Activated CD4-positive, alpha-beta T cell treated with anti-CD3 and anti-CD28 coated beads for 4 hours (primary cell): ENCODE data around the gene ACADVL.
"Not testable (repeated sequence)": the region's sequence is repeated elsewhere in the genome, so short reads cannot be mapped to it uniquely, and the experiment has no call there.

Experiments
- DNase-seq, 2 donors: peaks; one replicate each; pipeline ENCODE4 v3.0.0-alpha.2; 2020

ACADVL gene

GRCh38 chr17:7219812-7220592, at the start of gene ACADVL, which contains the start of gene DLG4:
Gene ACADVL (plus strand): TSS chr17:7219938. CDS start chr17:7219985, 47 bp downstream.
Gene DLG4 (minus strand): TSS chr17:7219836.
- peak; percentile 72 to 78 for DNase-seq

DNA sequence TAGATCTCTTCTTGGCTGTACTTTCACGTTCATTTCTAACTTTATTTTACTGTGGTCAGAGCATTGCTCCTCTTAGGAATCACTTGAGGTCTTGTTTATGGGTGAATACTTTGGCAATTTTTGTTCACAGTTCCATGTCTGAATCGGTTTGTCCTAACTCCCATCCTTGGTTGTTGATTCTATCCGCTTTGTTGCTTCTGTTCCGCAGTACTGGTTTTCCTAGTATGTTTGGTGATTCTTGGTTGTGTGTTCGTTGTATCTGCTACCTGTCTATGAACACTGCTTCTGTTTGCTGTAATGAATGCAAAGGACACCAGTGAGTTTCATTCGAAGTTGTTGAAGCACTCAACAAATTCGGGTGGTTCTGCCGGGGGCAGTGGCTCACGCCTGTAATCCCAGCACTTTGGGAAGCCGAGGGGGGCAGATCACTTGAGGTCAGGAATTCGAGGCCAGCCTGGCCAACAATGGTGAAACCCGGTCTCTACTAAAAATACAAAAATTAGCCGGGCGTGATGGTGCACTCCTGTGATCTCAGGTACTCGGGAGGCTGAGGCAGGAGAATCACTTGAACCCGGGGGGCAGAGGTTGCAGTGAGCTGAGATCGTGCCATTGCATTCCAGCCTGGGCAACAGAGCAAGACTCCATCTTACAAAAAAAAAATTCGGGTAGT, 47.1 kb upstream of the ACADVL start:
- not testable (repeated sequence) for DNase-seq

DNA sequence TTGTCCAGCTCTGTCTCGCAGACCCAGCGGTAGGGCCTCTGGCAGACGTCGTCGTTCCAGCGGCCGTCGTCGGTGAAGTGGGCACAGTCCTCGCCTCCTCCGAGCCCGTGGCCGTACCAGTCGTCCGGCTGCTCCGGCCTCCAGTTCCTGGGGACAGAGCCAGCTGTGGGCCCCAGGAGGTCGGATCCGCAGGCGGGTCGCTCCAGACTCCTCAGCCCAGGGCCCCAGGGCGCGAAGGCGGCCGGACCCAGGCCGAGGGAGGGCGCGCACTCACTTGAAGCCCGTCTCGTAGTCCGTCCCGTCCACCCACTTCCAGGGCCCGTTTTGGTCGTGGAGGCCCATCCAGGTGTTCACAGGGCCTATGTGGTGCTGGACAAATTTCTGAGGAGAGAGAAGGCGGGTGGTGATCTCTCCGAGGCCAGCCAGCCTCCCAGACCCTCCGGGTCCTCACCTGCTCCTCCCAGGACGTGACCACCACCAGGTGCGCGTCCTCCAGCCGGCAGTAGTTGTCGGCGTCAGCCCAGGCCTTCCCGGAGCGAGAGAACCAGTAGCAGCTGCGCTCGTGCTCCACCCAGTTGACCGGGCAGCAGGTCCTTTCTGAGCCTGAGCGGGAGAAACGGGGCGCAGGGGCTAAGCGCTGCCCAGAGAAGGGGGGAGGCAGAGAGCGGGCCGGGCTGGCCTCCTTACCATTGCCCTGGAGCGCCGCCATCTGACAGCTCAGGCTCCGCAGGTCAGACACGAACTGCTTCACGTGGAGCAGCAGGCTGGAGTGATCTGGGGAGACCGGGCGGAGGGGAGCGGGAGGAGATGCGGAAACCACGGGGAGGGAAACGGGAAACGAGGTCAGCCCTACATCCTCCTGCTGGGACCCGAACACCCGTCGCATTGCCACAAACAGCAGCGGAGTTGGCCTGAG, 45.8 kb upstream of the ACADVL start:
- DNase-seq = peak; percentile 13 to 28

DNA sequence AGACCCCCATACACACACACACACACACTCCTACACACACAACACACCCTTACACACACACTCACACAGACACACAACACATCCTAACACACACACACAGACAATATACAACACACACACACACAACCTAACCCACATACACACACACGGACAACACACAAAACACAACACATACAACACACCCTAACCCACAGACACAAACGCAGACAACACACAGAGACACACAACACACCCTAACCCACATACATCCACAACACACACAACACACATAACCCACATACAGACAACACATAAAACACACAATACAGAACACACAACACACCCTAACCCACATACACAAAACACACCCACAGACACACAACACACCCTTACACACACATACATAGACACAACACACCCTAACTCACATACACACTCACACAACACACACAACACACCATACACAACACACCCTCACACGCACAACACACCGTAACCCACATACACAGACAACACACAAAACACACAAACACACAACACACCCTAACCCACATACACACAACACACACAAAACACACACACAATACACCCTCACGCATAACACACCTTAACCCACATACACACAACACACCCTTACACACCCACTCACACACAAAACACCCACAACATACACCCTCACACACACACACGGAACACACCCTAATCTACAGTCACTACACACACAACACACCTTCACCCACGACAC, 45.0 kb upstream of the ACADVL start:
- no peak for DNase-seq

DNA sequence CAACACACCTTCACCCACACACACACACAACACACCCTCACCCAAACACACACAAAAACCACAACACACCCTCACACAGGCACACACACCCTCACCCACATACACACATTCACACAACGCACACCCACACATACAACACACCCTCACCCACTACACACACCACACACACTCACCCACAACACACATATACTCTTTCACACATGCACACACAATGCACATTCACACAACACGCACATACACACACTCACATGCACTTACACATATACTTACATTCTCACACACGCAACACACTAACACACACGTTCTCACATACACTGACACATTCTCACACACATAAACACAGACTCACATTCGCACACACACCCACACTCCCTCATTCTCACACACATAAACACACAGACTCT, 44.4 kb upstream of the ACADVL start:
- no peak for DNase-seq

GRCh38 chr17:7176107-7176840, 43.5 kb upstream of the ACADVL start:
- no peak for DNase-seq

DNA sequence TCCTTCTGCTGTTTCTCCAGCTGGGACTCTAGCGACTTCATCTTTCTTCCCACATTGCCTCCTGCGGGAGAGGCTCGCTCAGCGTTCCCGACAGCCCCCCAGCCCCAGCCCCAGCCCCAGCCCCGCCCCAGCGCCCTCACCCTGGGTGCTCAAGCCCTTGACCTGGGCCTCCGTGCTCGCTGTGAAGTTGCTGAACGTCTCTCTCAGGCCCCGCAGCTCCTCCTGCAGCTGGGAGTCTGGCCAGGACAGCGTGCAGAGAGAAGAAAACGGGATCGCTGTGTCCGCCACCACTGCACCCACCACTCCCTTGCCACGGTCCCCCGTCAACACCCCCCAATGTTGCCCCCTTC, 42.9 kb upstream of the ACADVL start:
- DNase-seq = no peak

DNA sequence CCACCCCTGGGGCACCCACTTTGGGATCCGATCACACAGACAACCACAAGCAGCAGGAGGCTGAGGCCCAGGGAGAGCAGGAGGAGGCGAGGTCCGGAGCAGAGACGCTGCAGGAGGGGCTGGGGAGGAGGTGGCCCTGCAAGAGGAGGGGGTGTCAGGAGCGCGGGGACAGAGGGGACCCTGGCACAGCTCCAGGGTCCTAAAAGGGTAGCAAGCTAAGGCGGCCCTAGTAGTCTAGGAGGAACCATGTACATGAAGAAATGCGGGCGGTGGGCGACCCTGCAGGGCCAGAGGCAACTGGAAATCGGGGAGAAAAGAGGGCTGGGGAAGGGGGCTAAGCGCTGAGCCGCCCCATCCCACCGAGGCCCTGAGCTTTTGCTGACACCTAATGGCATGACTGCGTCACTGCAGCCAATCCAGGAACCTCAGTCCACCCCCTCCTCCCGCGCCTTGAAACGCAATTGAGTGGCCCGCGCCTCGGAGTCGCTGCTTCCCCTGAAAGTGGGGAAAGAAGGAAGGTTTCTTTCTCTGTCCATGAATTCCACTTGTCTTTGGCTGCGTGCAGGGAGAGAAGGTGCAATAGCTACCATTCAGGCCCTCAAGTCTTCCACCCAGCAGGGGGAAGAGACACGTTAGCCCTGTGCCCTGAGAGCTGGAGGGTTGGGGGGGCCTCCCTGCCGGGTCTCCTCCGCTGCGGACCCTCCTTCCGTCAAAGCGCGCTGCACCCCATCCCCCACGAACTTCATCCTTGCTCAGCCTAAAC, 42.4 kb upstream of the ACADVL start:
- DNase-seq = peak; percentile 62 to 66

- DNase-seq = no peak
Observed at GRCh38 chr17:7177954-7178477, 41.7 kb upstream of the ACADVL start.

- DNase-seq = no peak
Observed at GRCh38 chr17:7178973-7179316, 40.8 kb upstream of the ACADVL start.

- DNase-seq = no peak
Observed at GRCh38 chr17:7179317-7180254, 40.2 kb upstream of the ACADVL start, which contains the start of gene ASGR1. Gene ASGR1 (minus strand): TSS chr17:7179370. CDS start chr17:7178563, 807 bp downstream.

GRCh38 chr17:7182101-7182500, 37.6 kb upstream of the ACADVL start:
- not testable (repeated sequence) for DNase-seq

DNA sequence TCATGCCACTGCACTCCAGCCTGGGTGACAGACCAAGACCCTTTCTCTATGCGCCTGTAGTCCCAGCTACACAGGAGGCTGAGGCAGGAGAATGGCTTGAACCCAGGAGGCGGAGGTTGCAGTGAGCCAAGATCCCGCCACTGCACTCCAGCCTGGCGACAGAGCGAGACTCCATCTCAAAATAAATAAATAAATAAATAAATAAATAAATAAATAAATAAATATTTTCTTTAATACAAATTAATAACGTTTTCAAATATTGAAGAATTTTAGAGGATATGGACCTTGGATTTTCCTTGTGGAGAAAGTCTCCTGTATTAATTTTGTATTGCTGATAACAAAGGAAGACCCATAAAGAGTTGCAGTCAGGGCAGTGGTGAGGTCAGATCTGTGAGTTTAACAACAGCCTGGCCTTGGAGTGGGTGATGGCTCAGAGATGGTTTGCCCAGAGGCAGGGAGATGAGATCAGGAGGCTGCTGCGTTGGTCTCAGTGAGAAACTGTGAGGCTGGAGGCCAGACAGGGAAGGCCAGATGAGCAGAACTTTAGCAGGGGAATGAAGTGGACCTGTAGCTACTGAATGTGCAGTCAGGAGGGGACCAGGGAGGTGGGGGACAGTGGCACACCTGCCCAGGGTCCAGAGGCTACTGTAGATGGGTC, 36.2 kb upstream of the ACADVL start:
- DNase-seq = no peak

- no peak for DNase-seq
Observed at GRCh38 chr17:7184091-7184488, 35.6 kb upstream of the ACADVL start.

DNA sequence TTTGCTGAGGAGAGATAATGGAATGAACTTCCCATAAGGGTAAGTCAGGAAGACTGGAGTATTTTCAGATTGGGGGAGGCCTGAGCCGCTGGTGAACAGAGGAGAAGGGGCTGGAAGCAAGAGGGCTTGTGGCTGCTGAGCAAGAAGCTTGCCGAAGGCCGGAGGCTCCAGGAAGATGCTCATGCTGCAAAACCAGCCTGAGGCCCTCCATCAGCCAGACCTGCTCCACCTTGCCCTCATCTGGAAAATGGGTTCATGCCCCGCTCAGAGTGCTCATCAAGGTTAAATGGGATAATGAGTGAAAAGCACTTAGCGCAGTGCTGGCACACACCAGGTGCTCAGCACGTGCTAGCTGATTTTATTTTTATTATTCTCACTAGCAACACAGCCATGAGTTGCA, 35.1 kb upstream of the ACADVL start:
- DNase-seq = no peak

GRCh38 chr17:7186241-7186640, 33.5 kb upstream of the ACADVL start:
- no peak for DNase-seq

- DNase-seq = no peak
Observed at GRCh38 chr17:7190276-7190917, 29.3 kb upstream of the ACADVL start.

GRCh38 chr17:7191069-7191468, 28.7 kb upstream of the ACADVL start:
- DNase-seq = no peak
